ENCODE data around the gene PHLPP1.

GRCh38 chr18:62751341-62751821 is 36.0 kb downstream of the PHLPP1 start:
- TF ChIP-seq CTCF (conservative IDR thresholded peaks at IDR 0.05 in 1 of 2, IDR thresholded peaks at IDR 0.05 in 1 of 2; ENCODE audit: low read depth in 1 of 2, low read length in 2 of 2) (no peak), EZH2 (IDR thresholded peaks at IDR 0.05; ENCODE audit: low read length, missing control alignments) (no peak)
